HUDEP-2 (cell line): ENCODE results near the gene SNX4.
A peak's percentile ranks its signal among the peaks of the same experiment; 100 is the strongest.
"Not testable (repeated sequence)": the region's sequence is repeated elsewhere in the genome, so short reads cannot be mapped to it uniquely, and the experiment has no call there.

ENCODE experiments used
- DNase-seq, 76 experiments: peaks; one replicate each; lab custom pipeline; 2025; ENCODE audit not compliant: unreplicated experiment in 76 of 76; lab: John Stamatoyannopoulos, UW

Gene SNX4

DNA sequence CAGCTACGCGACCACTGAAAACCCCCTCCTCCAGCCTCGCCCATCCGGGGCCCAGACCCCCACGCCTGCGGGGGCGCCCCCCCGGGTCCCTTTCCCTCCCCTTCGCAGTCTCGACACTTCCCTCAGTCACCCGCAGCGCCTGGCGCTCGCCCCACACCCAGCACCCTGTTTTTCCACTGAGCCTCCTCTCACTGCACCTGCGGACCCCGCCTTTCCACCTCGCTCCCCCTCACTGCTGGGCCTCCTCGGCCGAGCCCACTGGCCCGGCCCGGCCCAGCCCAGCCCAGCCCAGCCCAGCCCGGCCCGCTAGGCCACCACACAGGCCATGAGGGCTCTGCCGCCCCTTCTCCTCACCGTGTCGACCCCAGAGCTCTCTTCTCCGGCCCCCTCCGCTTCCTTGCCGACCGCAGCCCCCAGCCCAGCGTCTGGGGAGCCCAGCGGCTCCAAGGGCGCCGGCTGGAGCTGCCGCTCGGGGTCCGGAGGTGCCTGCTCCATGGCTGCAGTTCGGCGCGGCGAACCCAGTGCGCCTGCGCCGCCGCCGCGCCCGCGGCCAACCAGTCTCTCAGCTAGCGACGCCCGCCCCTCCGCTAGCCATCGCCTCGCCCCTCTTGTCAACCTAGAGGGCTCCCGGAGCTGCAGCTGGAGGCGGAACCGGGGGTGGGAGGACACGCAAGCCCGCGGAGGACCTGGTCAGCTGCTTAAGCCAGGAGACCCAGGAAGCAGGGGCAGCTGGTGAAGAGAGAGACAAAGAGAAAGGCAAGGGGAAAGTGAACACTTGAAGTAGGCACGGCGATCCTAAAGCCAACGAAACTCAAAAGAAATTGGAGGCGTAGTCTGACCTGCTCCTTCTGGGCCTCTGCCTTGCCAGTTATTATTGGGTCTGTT is at the start of gene SNX4:
SNX4 (minus strand) TSS at position 525 of the 885 bp plus-strand sequence; CDS start at position 495, 30 bp downstream.
- peak in 75 of 76 experiments; percentile 23 to 89 (median 82) for DNase-seq

DNA sequence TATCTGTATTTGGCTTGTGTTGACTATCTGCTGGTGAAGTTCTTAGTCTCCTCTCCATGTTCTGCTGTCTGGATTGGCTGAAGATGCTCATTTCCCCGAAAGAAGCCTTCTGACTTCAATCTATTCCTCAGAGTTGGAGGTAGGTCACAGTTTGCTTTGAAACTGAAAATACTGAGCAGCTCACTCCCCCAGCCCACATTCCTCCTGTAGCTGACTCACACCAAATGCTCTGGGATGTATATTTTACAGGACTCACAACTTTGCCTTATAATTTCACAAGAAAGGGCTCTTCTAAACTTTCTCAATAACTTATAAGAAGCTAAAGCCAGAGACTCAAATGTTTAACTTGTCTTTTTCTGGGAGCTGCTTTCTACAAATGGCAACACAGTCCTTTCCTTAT is 36.3 kb upstream of the SNX4 start:
- no peak for DNase-seq

DNA sequence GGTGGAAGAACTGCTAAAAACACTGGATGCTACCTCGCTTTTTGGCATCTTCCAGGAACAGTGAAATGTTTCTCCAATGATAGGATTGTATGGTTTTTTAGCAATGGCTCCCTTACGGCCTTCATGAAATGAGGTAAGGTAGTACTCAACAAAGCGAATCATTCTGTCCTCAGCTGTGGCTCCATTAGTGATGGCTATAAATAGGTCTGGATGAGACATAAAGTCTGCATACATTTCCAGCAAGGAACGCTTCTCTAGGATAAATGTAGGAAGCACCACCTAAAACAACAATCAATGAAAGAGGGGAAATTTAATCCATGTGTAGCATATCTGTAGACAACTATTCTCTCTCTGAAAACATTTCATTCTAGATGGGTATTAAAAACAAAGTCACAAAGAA is 32.4 kb upstream of the SNX4 start:
- no peak for DNase-seq

DNA sequence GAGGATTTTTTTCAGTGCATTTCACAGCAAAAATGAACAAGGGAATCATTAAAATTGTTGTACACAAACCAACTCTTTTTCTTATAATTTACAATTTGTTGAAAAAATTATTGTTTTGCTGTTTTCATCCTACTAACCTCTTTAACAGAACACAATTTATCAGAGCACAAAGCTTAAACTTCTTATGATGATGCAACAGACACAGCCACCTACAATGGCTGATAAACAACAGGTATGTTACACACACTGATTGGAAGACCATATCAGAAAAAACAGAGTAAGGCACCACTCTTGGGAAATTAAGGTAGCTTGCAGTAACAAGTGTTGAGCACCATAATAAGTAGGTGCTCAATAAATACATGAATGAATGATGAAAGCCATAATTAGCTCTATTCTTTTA is 8.9 kb upstream of the SNX4 start:
- DNase-seq, result no peak

DNA sequence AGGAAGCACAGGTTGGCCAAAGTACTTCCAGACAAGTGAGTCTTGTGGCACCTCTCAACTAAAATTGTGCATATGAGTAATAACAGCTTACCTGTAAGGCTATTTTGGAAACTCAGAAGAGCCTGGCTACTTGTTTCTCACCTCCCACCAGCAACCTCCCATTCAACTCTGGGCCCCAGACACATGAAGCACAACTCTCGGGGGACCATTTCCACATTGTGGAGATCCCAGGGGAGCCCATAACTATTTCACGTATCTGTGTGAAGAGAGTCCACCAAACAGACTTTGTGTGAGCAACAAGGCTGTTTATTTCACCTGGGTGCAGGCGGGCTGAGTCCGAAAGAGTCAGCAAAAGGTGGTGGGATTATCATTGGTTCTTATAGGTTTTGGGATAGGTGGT is 5.2 kb upstream of the SNX4 start:
- no peak for DNase-seq

DNA sequence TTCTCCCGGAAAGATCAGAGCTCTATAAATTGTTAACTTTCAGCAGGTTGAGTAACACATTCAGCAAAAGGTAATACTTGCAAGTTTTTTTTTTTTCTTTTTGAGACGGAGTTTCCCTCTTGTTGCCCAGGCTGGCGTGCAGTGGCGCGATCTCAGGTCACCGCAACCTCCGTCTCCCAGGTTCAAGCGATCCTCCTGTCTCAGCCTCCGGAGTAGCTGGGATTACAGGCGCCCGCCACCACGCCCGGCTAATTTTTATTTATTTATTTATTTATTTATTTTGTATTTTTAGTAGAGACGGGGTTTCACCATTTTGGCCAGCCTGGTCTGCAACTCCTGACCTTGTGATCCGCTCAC is 539 bp upstream of the SNX4 start:
- DNase-seq, result not testable (repeated sequence)

DNA sequence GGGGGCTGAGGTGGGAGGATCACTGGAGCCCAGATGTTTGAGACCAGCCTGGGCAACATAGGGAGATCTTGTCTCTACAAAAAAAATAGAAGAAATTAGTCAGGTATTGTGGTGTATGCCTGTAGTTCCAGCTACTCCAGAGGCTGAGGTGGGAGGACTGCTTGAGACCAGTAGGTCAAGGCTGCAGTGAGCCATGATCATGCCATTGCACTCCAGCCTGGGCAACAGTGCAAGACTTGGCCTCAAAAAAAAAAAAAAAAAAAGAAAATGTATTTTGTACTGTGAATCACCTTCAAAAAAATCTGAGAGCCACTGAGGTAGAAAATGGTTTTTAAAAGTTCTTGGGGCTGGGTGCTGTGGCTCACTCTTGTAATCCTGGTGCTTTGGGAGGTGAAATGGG is 4.6 kb downstream of the SNX4 start:
- no peak for DNase-seq

DNA sequence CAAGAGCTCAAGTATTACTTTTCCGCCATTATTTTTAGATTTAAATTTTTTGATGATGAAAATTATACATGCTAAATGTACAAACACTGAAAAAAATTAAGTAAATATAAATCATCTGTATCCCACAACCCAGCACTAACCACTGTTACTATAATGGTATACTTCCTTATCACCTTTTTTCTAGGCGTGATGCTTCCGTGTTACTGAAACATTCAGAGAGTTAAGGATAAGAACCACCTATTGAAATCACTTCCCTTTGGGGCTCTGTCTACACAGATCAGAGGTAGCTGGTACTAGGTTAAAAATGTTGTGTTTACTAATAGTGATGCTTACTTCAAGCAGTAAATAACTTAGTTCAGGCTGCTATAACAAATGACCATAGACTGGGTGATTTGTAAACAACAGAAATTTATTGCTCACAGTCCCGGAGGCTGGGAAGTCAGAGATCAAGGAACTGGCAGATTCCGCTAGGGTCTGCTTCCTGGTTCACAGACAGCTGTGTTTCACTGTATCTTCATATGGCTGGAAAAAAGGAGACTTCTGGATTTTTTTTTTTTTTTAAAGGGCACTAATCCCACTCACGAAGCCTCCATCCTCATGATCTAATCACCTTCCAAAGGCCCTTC is 6.4 kb downstream of the SNX4 start:
- no peak for DNase-seq

DNA sequence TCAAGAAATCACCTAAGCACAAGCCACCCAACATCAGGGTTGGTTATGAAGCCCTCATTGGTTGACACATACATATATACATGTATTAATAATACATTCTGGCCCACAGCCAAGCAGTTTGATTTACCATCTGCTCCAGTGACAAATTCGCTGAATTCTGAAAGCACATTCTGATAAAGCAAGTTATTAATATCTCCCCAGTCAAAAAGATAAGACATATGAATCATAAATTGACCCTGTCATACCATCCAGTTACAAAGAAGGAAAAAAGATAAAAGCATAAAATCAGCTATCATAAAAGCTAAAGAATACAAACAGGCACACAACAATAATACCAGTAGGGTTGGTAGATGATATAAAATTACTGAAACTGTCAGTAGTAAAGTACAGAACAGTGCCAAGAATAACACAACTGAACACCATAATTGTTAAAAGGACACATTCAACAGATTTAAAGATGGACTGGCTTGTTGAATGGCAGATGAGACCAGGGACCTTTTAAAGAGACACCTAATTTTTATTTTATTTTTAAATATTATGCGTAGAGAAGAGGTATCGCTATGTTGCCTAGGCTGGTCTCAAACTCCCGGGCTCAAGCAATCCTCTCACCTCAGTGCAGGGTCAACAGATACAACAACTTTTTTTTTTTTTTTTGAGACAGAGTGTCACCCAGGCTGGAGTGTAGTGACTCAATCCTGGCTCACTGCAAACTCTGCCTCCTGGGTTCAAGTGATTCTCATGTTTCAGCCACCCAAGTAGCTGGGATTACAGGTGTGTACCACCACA is 7.7 kb downstream of the SNX4 start:
- peak in 40 of 76 experiments; percentile 4 to 75 (median 39) for DNase-seq

DNA sequence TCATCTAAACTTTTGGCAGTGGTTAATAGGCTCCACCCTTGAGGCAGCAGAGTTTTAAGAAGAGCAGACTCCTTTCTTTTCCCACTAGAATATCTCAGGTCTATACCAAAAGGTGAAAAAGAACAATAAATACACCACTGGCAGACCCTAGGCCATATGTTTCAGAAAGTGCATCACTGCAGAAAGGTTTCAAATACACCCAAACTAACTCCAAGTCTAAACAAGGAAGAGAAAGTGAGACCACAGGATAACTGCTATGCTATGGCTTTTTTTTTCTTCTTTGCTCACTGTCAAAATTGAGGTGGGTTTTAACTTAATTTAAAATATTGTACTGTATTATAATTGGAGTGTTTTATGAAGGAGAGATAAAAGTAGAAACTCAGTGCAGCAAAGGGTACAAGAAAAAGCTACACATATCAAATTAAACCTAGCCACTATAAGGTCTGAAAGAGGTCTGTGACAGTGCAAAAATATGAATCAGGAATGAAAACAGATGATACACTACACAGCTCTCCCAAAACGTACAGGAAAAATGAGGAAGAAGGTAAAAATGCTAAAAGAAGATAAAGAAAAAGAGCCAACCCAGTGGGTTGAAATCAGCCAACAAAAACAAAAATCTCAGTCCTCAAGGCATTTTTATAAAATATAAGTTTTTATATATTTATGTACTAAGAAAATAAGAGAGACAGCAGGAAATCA is 8.4 kb downstream of the SNX4 start:
- peak in 1 of 76 experiments; percentile 43 for DNase-seq

DNA sequence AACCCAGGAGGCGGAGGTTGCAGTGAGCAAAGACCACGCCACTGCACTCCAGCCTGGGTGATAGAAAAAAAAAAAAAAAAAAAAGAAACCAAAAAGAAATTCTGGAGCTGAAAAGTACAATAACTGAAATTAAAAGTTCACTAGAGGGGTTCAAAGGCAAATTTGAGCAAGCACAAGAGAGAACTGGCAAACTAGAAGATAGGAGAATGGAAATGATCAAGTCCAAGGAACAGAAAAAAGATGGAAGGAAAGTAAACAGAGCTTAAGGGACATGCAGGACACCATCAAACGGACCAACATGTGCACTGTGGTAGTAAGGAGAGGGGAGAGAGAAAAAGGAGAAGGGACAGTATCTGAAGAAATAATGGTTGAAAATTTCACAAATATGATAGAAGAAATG is 12.9 kb downstream of the SNX4 start:
- DNase-seq, result no peak

DNA sequence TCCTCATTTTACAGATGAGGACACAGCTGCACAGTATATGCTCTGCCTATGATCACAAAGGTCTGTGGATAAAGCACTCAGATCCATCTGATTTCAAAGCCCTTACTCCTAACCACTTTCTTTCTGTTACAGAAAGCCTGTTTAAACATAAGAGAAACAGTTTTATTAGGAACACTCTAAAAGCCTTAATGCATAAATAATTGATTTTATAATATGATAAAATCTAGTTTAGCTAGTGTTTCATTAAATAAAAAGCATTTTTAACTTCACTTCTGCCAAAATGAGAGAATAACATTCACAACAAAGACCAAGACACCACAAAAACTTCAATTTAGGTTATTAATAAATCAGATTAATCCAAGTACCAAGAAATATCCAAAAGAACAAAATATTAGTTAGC is 21.4 kb downstream of the SNX4 start:
- DNase-seq, result no peak

DNA sequence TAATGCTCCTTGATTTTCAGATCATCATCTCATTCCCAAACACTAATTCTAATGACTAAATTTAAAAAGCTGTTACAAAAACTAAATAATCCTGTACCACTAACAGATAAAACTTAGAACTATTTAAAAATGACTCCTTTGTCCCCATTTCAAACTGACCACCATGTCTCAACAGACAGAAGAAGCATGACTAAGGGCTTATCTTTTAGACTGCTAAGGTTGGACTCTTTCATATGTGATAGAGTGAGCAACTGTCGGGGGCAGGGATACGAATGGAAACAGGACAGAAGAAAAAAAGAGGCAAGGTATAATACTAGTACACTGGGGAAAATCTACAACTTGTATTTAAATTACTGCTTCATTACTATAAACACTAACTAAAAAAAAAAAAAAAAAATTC is 23.3 kb downstream of the SNX4 start:
- peak in 32 of 76 experiments; percentile 2 to 67 (median 28) for DNase-seq

DNA sequence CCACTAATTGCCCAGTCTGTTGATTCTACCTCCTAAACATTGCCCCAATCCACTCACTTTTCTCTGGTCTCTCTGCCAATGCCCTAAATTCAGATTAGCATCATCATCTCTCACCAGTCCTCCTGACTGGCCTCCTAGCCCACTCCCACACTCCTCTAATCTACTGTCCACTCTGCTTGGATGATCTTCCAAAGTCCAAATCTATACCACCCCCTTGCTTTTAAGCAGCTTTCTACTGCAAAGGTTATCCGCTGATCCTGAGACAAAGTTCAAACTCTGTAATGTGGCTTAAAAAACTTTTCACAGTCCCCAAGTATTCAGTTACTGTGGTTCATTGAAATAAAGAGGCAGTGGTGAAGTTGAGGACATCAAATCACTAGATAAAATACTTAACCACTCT is 37.6 kb downstream of the SNX4 start:
- DNase-seq, result no peak

DNA sequence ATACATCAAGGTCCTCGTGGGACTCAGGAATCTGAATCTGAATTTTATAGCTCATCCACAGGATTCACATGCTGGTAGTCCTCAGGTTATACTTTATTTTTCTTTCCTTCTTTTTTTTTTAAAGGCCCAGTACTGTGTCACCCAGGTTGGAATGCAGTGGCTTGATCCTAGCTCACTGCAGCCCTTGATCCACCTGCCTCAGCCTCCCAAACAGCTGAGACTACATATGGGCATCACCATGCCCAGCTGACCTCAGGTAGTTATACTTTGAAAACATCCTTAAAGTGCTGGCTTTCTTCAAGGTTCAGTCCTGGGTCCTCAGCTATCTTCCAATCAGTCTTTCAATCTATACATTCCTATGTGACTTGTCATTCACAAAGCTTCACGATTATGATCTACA is 38.2 kb downstream of the SNX4 start:
- DNase-seq, result no peak

DNA sequence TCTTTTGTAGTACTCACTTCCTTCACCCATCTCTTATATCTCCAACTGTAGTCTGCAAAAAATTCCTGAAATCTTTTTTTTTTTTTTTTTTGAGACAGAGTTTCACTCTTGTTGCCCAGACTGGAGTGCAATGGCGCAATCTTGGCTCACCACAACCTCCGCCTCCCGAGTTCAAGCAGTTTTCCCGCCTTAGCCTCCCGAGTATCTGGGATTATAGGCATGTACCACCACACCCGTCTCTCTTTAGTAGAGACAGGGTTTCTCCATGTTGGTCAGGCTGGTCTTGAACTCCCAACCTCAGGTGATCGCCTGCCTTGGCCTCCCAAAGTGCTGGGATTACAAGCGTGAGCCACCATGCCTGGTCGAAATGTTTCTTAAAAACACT is 38.6 kb downstream of the SNX4 start:
- not testable (repeated sequence) for DNase-seq

DNA sequence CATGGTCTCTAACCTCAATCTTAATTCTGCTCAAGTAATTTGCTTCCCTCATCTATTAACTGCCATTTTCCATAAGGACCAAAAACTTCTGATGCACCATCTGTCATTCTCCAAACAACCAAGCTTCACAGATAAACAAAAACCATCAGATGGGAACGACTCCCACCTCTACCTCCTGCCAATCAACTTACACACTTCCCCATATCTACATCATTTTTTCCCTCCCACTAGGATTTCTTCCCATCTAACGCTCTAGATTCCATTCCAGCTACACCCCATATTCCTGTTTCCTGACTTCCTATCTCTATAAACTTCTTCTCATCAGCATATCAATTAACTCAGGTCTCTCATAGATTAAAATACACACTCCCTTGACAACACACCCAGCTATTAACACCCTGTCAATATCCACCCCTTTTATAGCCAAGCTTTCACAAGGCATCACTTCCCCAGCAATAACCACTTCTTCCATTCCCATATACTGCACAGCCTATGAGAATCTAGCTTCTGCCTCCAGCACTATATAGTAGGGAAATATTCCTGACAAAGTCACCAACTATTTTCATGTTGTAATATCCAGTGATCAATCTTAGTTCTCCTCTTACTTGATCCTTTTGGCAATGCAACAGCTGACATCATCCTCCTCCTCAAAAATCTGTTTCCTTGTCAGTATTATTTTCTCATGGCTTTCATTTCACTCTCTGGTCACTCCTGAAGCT is 39.2 kb downstream of the SNX4 start:
- DNase-seq, result no peak

DNA sequence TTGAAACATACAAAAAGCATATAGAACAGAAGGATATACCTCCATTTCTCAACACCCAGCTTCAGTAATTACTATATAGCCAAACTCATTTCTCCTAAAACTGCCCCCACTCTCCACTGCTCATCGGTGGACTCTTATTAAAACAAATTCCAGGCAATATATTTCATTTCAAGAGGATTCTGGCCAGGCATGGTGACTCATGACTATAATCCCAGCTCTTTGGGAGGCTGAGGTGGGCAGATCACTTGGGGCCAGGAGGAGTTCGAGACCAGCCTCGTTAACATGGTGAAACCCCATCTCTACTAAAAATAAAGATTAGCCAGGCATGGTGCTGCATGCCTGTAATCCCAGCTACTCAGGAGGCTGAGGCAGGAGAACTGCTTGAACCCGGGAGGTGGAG is 40.9 kb downstream of the SNX4 start:
- DNase-seq, result no peak

DNA sequence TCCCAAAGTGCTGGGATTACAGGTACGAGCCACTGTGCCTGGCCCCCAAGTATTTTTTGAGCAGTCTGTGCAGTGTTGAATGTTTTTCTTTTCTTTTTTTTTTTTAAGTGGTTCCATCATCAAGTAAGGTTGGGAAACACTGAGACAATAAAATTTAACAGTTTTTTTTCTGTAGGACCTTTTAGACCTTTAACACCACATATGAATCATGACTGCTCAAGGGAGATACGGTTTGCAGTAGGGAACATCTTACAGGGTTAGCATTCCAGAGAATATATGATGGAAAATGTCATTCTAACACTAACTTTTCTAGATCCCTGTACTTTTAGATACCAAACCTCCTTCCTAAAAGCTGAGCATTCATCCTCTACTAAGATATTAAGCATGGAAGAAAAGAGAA is 41.7 kb downstream of the SNX4 start:
- no peak for DNase-seq

DNA sequence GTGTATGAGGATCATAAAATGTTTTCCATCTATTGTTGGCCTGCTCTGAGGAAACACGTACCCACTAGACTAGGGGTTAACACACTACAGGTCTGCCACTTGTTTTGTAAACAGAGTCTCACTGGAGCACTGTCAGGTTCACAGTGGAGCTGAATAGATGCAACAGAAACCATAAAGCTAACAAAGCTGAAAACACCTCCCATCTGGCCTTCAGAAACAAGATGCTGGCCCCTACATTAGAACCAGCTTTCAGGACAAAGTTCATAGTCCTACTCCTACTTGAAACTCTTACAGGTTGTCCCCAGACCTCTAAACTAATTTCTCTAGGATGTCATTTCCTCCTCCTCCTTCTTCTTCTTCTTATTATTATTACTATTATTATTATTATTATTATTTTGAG is 42.3 kb downstream of the SNX4 start:
- DNase-seq, result no peak
